ENCODE data around the gene AQP11. TPM values are rescaled to one million over a fixed set of nuclear protein-coding genes. Genes with fewer than 3 reads are reported as not detected.

The AQP11 gene
- polyA plus RNA-seq, 1 donor from 2014 or later = 7.4 TPM

GRCh38 chr11:77580712-77581337 lies 8.9 kb upstream of the AQP11 start:
- Histone ChIP-seq H3K27ac (ENCODE audit: low read length) (no peak overlapping the region), H3K9me2 (ENCODE audit: insufficient read depth, low read length) (no peaks in the 10 kb centered on the region), H3K36me3 (ENCODE audit: insufficient read depth, low read length) (no peaks in the 10 kb centered on the region), H3K4me3 (ENCODE audit: low read length) (no peak overlapping the region), H3K9me3 (ENCODE audit: low read length) (no peaks in the 10 kb centered on the region), H3K79me2 (replicated peaks; ENCODE audit: insufficient read depth, low read length) (no peaks in the 10 kb centered on the region), H4K20me1 (ENCODE audit: insufficient read depth) (no peaks in the 10 kb centered on the region), H3K9ac (ENCODE audit: low read length) (no peak overlapping the region), H3F3A (ENCODE audit: insufficient read depth, low read length, poor library complexity, severe bottlenecking) (no peaks in the 10 kb centered on the region), H2AFZ (ENCODE audit: low read depth, low read length) (no peak overlapping the region), H3K27me3 (ENCODE audit: insufficient read depth, low read depth, low read length) (no peaks in the 10 kb centered on the region), H3K4me2 (ENCODE audit: low read length) (no peak overlapping the region)
- no peak for TF ChIP-seq SMC3 (conservative IDR thresholded peaks at IDR 0.05; ENCODE audit: poor library complexity)
- TF ChIP-seq REST (IDR thresholded peaks at IDR 0.05; ENCODE audit: borderline replicate concordance) = no peak
- TF ChIP-seq TAF1 (IDR thresholded peaks at IDR 0.05; ENCODE audit: low read depth) = no peak
- TF ChIP-seq MXI1 (conservative IDR thresholded peaks at IDR 0.05; ENCODE audit: poor library complexity, severe bottlenecking) = no peak
- TF ChIP-seq EZH2 (IDR thresholded peaks at IDR 0.05; ENCODE audit: borderline replicate concordance, insufficient read depth, low read length, poor library complexity, severe bottlenecking) = no peak
- no peak for TF ChIP-seq RAD21 (conservative IDR thresholded peaks at IDR 0.05)
- no peak for TF ChIP-seq EP300 (conservative IDR thresholded peaks at IDR 0.05; ENCODE audit: poor library complexity, severe bottlenecking)
- TF ChIP-seq POLR2AphosphoS5 (IDR thresholded peaks at IDR 0.05) = no peak
- no peak for TF ChIP-seq CTCF (IDR thresholded peaks at IDR 0.05; ENCODE audit: poor library complexity, severe bottlenecking)

GRCh38 chr11:77589181-77589520 lies 602 bp upstream of the AQP11 start:
- no peaks in the 10 kb centered on the region for H3K79me2 ChIP-seq (replicated peaks; ENCODE audit: insufficient read depth, low read length)
- H3K27ac ChIP-seq (ENCODE audit: low read length) = peak overlapping the region; percentile 47

More at GRCh38 chr11:77589181-77589520, 602 bp upstream of the AQP11 start:
- Histone ChIP-seq H3K4me2 (ENCODE audit: low read length) (peak overlapping the region; percentile 68), H4K20me1 (ENCODE audit: insufficient read depth) (no peaks in the 10 kb centered on the region), H3K4me3 (ENCODE audit: low read length) (peak overlapping the region; percentile 96), H3K9me2 (ENCODE audit: insufficient read depth, low read length) (no peaks in the 10 kb centered on the region), H2AFZ (ENCODE audit: low read depth, low read length) (peak overlapping the region; percentile 51), H3K9me3 (ENCODE audit: low read length) (no peaks in the 10 kb centered on the region), H3K27me3 (ENCODE audit: insufficient read depth, low read depth, low read length) (no peaks in the 10 kb centered on the region), H3F3A (ENCODE audit: insufficient read depth, low read length, poor library complexity, severe bottlenecking) (no peaks in the 10 kb centered on the region), H3K9ac (ENCODE audit: low read length) (peak overlapping the region; percentile 75), H3K36me3 (ENCODE audit: insufficient read depth, low read length) (no peaks in the 10 kb centered on the region)
- TF ChIP-seq TAF1 (IDR thresholded peaks at IDR 0.05; ENCODE audit: low read depth) = no peak
- TF ChIP-seq RAD21 (conservative IDR thresholded peaks at IDR 0.05) = peak; percentile 36
- peak; percentile 63 for TF ChIP-seq MXI1 (conservative IDR thresholded peaks at IDR 0.05; ENCODE audit: poor library complexity, severe bottlenecking)
- TF ChIP-seq EZH2 (IDR thresholded peaks at IDR 0.05; ENCODE audit: borderline replicate concordance, insufficient read depth, low read length, poor library complexity, severe bottlenecking) = no peak
- no peak for TF ChIP-seq EP300 (conservative IDR thresholded peaks at IDR 0.05; ENCODE audit: poor library complexity, severe bottlenecking)
- no peak for TF ChIP-seq POLR2AphosphoS5 (IDR thresholded peaks at IDR 0.05)
- no peak for TF ChIP-seq SMC3 (conservative IDR thresholded peaks at IDR 0.05; ENCODE audit: poor library complexity)
- peak; percentile 35 for TF ChIP-seq CTCF (IDR thresholded peaks at IDR 0.05; ENCODE audit: poor library complexity, severe bottlenecking)
- no peak for TF ChIP-seq REST (IDR thresholded peaks at IDR 0.05; ENCODE audit: borderline replicate concordance)
